T-cell (primary cell): ENCODE results near the gene CTNNA3. TPM values are rescaled to one million over a fixed set of nuclear protein-coding genes. Genes with fewer than 3 reads are reported as not detected.
"Not testable (repeated sequence)": the region's sequence is repeated elsewhere in the genome, so short reads cannot be mapped to it uniquely, and the experiment has no call there.

Source experiments
- ATAC-seq, 4 experiments: fragments of 200-7000 bp in 3 of 4; fragments of 150-1000 bp in 1 of 4; cut with Tn5 transposase; replicated peaks in 1 of 4; 1 replicate in 3 of 4; 2 replicates in 1 of 4; pipeline ENCODE4 v1.10.0; 2021; ENCODE audit warnings: moderate library complexity in 3 of 4, mild to moderate bottlenecking in 2 of 4, moderate number of reproducible peaks in 1 of 4
- CTCF ChIA-PET, 2 donors: fragments of 300-600 bp; sonication (Branson Sonifier 250); formaldehyde crosslinking; loops; one replicate each; lab custom pipeline; 2022; ENCODE audit warnings: antibody characterized with exemption in 2 of 2; lab: Charles Lee
- POLR2A ChIA-PET, 2 donors: fragments of 300-600 bp; sonication (Branson Sonifier 250); formaldehyde crosslinking; loops; one replicate each; lab custom pipeline; 2022; ENCODE audit warnings: antibody characterized with exemption in 2 of 2; lab: Charles Lee
- DNase-seq, 35 experiments: peaks; one replicate each; pipeline versions ENCODE4 v3.0.0 to v3.0.0-alpha.2; 2013 to 2023
- H3K27ac ChIP-seq: one replicate; pipeline ENCODE4 v1.5.1; 2013; ENCODE audit warnings: low read length
- H3K27me3 ChIP-seq, 2 experiments: replicated peaks in 1 of 2; 1 replicate in 1 of 2; 2 replicates in 1 of 2; pipeline versions ENCODE4 v1.6.1 to v1.7.0; 2013; ENCODE audit warnings: low read length in 1 of 2, mixed read lengths in 1 of 2; ENCODE audit not compliant: control insufficient read depth in 2 of 2, insufficient read depth in 2 of 2; ENCODE audit errors: extremely low read depth in 1 of 2
- H3K36me3 ChIP-seq, 2 donors: 1 replicate in 1 of 2; 2 replicates in 1 of 2; pipeline versions ENCODE4 v1.6.1 to v1.7.0; 2013; ENCODE audit warnings: low read length in 1 of 2; ENCODE audit not compliant: control insufficient read depth in 2 of 2, insufficient read depth in 1 of 2; ENCODE audit errors: extremely low read depth in 1 of 2
- H3K4me1 ChIP-seq, 2 experiments: 1 replicate in 1 of 2; 2 replicates in 1 of 2; pipeline versions ENCODE4 v1.6.1 to v1.7.0; 2013; ENCODE audit warnings: low read length in 2 of 2, mixed read lengths in 1 of 2; ENCODE audit not compliant: insufficient read depth in 2 of 2, control insufficient read depth in 1 of 2; ENCODE audit errors: extremely low read depth in 1 of 2
- H3K4me3 ChIP-seq, 2 donors: 1 replicate in 1 of 2; 2 replicates in 1 of 2; pipeline versions ENCODE4 v1.5.1 to v1.7.0; 2013; ENCODE audit warnings: mild to moderate bottlenecking in 2 of 2, low read length in 1 of 2, moderate library complexity in 1 of 2; ENCODE audit not compliant: control insufficient read depth in 1 of 2; ENCODE audit errors: extremely low read depth in 1 of 2
- H3K9me3 ChIP-seq: 2 replicates; pipeline ENCODE4 v1.7.0; 2013
- H3K27ac Mint-ChIP-seq, 2 donors: one replicate each; pipeline ENCODE4 v1.8.0; 2020 to 2021; ENCODE audit warnings: mild to moderate bottlenecking in 2 of 2, mixed read lengths in 2 of 2
- H3K27me3 Mint-ChIP-seq, 2 donors: one replicate each; pipeline ENCODE4 v1.8.0; 2021 to 2022; ENCODE audit warnings: mixed read lengths in 2 of 2
- H3K36me3 Mint-ChIP-seq: one replicate; pipeline ENCODE4 v1.8.0; 2021; ENCODE audit warnings: mixed read lengths
- H3K4me1 Mint-ChIP-seq, 3 donors: one replicate each; pipeline ENCODE4 v1.8.0; 2020 to 2022; ENCODE audit warnings: mixed read lengths in 3 of 3, mild to moderate bottlenecking in 1 of 3
- H3K4me3 Mint-ChIP-seq, 3 donors: one replicate each; pipeline ENCODE4 v1.8.0; 2020 to 2022; ENCODE audit warnings: mild to moderate bottlenecking in 3 of 3, mixed read lengths in 3 of 3, moderate library complexity in 3 of 3
- H3K9me3 Mint-ChIP-seq, 3 donors: one replicate each; pipeline ENCODE4 v1.8.0; 2020 to 2022; ENCODE audit warnings: mixed read lengths in 3 of 3
- WGBS: methylation state at CpG from one replicate; pipeline ENCODE4 v1.1.5; 2013; ENCODE audit warnings: missing lambda C conversion rate; ENCODE audit not compliant: insufficient coverage; 5-methylcytosine and 5-hydroxymethylcytosine counted together
- total RNA-seq, 35 experiments: library from RNA in 6 of 35; stranded (reverse) in 6 of 35; fragments of 120-200 nt in 1 of 35; gene quantifications; one replicate each; pipeline versions ENCODE4 v1.2.1 to v1.2.4 and lab custom pipeline; 2013 to 2026

The CTNNA3 gene
- total RNA-seq, 5 donors from 2014 or later (not counting 1 experiment from before 2014, with no cell fraction given): 0.88 TPM; not detected in 4

DNA sequence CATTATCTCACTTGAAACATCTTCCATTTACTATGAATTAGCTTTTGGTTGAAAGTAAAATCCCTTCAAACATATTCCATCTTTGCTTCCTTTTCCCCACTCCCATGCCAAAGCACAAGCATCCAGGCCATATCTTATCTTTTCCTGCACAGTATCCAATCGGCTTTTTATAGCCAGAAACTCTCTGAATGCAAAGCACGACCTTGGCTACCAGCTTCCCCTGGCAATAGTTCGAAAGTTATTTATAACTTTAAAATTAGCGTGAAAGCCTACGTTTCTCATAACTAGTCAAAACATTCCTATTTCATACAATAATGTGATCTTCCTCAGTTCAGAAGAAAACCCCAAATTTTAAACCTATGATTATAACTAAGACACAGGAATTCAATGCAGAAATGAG, 440 bp downstream of the CTNNA3 start:
- 59% methylated on average over 2 of the region's 5 CpGs for WGBS
- no peak for ATAC-seq

DNA sequence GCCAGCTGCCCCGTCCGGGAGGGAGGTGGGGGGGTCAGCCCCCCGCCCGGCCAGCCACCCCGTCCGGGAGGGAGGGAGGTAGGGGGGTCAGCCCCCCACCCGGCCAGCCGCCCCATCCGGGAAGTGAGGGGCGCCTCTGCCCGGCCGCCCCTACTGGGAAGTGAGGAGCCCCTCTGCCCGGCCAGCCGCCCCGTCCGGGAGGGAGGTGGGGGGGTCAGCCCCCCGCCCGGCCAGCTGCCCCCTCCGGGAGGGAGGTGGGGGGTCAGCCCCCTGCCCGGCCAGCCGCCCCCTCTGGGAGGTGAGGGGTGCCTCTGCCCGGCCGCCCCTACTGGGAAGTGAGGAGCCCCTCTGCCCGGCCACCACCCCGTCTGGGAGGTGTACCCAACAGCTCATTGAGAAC, 4.1 kb downstream of the CTNNA3 start:
- H3K4me1 ChIP-seq, H3K27ac Mint-ChIP-seq, H3K36me3 Mint-ChIP-seq, H3K9me3 ChIP-seq, H3K27ac ChIP-seq, H3K9me3 Mint-ChIP-seq, H3K4me1 Mint-ChIP-seq, POLR2A ChIA-PET, ATAC-seq, DNase-seq, H3K4me3 Mint-ChIP-seq, H3K4me3 ChIP-seq, H3K27me3 ChIP-seq, H3K36me3 ChIP-seq, CTCF ChIA-PET: not testable (repeated sequence)
- no CpG with 5 or more reads among the region's 25 CpGs for WGBS
- H3K27me3 Mint-ChIP-seq: peaks cover 24 to 32% of the 10 kb centered on the region in 2 donors

More for the DNA sequence above, 440 bp downstream of the CTNNA3 start:
- POLR2A ChIA-PET: no interaction called here
- Histone ChIP-seq H3K27ac (no peak overlapping the region), H3K36me3 (no peaks in the 10 kb centered on the region), H3K4me3 (no peak overlapping the region), H3K9me3 (no peaks in the 10 kb centered on the region), H3K4me1 (peaks cover 0 to 7% of the 10 kb centered on the region in 2 experiments), H3K27me3 (no peaks in the 10 kb centered on the region)
- Mint-ChIP-seq H3K4me1 (peaks cover 8 to 14% (median 8%) of the 10 kb centered on the region in 3 donors), H3K9me3 (no peaks in the 10 kb centered on the region), H3K27me3 (peaks cover 25% of the 10 kb centered on the region in 2 donors), H3K4me3 (no peak overlapping the region), H3K36me3 (no peaks in the 10 kb centered on the region), H3K27ac (no peak overlapping the region)
- CTCF ChIA-PET: interaction anchor here (0.7 to 4.8 kb wide), 5 partner anchors 11 to 85 kb away, joined by 3 to 152 read pairs (median 6); no protein-coding TSS in a partner anchor
- DNase-seq: no peak

- POLR2A ChIA-PET, H3K9me3 Mint-ChIP-seq, H3K27me3 ChIP-seq, ATAC-seq, H3K4me1 Mint-ChIP-seq, CTCF ChIA-PET, H3K36me3 ChIP-seq, H3K4me3 Mint-ChIP-seq, DNase-seq, H3K4me3 ChIP-seq, H3K27ac Mint-ChIP-seq, H3K27ac ChIP-seq, H3K36me3 Mint-ChIP-seq, H3K4me1 ChIP-seq, H3K9me3 ChIP-seq: not testable (repeated sequence)
- H3K27me3 Mint-ChIP-seq: peaks cover 12 to 18% of the 10 kb centered on the region in 2 donors
- 80% methylated on average over 1 of the region's 7 CpGs for WGBS
These were observed 5.5 kb downstream of the CTNNA3 start for GRCh38 chr10:67690540-67690939.

DNA sequence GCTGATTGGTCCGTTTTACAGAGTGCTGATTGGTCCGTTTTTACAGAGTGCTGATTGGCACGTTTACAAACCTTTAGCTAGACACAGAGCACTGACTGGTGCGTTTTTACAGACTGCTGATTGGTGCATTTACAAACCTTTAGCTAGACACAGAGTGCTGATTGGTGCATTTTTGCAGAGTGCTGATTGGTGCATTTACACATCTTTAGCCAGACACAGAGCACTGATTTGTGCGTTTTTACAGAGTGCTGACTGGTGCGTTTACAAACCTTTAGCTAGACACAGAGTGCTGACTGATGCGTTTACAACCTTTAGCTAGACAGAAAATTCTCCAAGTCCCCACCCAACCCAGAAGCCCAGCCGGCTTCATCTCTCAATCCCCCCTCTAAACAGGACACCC, 11.9 kb downstream of the CTNNA3 start:
- WGBS: 98% methylated on average over 8 of the region's 8 CpGs
- H3K27ac Mint-ChIP-seq, H3K36me3 Mint-ChIP-seq, H3K4me1 ChIP-seq, H3K27ac ChIP-seq, ATAC-seq, H3K36me3 ChIP-seq, POLR2A ChIA-PET, H3K4me3 Mint-ChIP-seq, H3K4me1 Mint-ChIP-seq, H3K4me3 ChIP-seq, DNase-seq, H3K27me3 ChIP-seq, H3K9me3 ChIP-seq: not testable (repeated sequence)
- H3K9me3 Mint-ChIP-seq: peaks cover 5 to 31% (median 22%) of the 10 kb centered on the region in 3 donors
- peaks cover 0 to 11% of the 10 kb centered on the region in 2 donors for H3K27me3 Mint-ChIP-seq
- CTCF ChIA-PET: interaction anchor here in 1 of 2 donors (1.0 kb wide), 1 partner anchor 14 kb away, joined by 4 read pairs; no protein-coding TSS in a partner anchor

- H3K9me3 Mint-ChIP-seq: peaks cover 4 to 7% (median 5%) of the 10 kb centered on the region in 3 donors
- ATAC-seq: no peak
These were observed 17.5 kb downstream of the CTNNA3 start for GRCh38 chr10:67678335-67678974.

GRCh38 chr10:67676208-67676825, 19.7 kb downstream of the CTNNA3 start:
- Mint-ChIP-seq H3K4me3 (no peak overlapping the region), H3K4me1 (no peaks in the 10 kb centered on the region), H3K27ac (no peak overlapping the region), H3K9me3 (no peaks in the 10 kb centered on the region), H3K27me3 (peaks cover 20 to 22% of the 10 kb centered on the region in 2 donors), H3K36me3 (no peaks in the 10 kb centered on the region)
- Histone ChIP-seq H3K36me3 (no peaks in the 10 kb centered on the region), H3K27me3 (no peaks in the 10 kb centered on the region), H3K4me3 (no peak overlapping the region), H3K27ac (no peak overlapping the region), H3K9me3 (no peaks in the 10 kb centered on the region), H3K4me1 (no peaks in the 10 kb centered on the region)
- ATAC-seq (no peak), DNase-seq (no peak)
- CTCF ChIA-PET: interaction anchor here in 1 of 2 donors (1.2 kb wide), 1 partner anchor 19 kb away, joined by 3 read pairs; no protein-coding TSS in a partner anchor
- no CpG with 5 or more reads among the region's 2 CpGs for WGBS
- POLR2A ChIA-PET: interaction anchor here in 1 of 2 donors (0.5 kb wide), 1 partner anchor 813 kb away, joined by 3 read pairs; no protein-coding TSS in a partner anchor

More at GRCh38 chr10:67678335-67678974, 17.5 kb downstream of the CTNNA3 start:
- Histone ChIP-seq H3K27ac (no peak overlapping the region), H3K9me3 (no peaks in the 10 kb centered on the region), H3K27me3 (no peaks in the 10 kb centered on the region), H3K4me1 (no peaks in the 10 kb centered on the region), H3K4me3 (no peak overlapping the region), H3K36me3 (no peaks in the 10 kb centered on the region)
- peaks cover under 1% of the 10 kb centered on the region for H3K36me3 Mint-ChIP-seq
- no peaks in the 10 kb centered on the region for H3K4me1 Mint-ChIP-seq
- no peak for DNase-seq
- no CpG with 5 or more reads among the region's 1 CpG for WGBS
- ChIA-PET CTCF (no interaction called here), POLR2A (no interaction called here)
- H3K27ac Mint-ChIP-seq: no peak overlapping the region
- H3K4me3 Mint-ChIP-seq: no peak overlapping the region
- peaks cover 22 to 23% of the 10 kb centered on the region in 2 donors for H3K27me3 Mint-ChIP-seq
